Neural cell (in vitro differentiated cells): Measurements from ENCODE around the gene HS3ST3A1. TPM values are rescaled to one million over a fixed set of nuclear protein-coding genes. Genes with fewer than 3 reads are reported as not detected.

ENCODE experiments used
- polyA plus RNA-seq: library from polyadenylated mRNA; depleted of rRNA; stranded (reverse); fragments of >200 nt; gene quantifications from 2 replicates; pipeline ENCODE4 v1.2.3, GENCODE V29; 2014
- small RNA-seq, 3 experiments: library from RNA; depleted of rRNA; stranded (forward); fragments of <200 nt; gene quantifications; one replicate each; pipeline ENCODE3, GENCODE V24; 2012

HS3ST3A1 gene
- polyA plus RNA-seq, 1 donor from 2014 or later = 0.56 TPM

Small RNAs within 50 kb of the gene (small RNA-seq; reads per million reads assigned to genes)
- gene MIR548H3 = 0 reads per million in 3 experiments
